Fibroblast of the aortic adventitia (primary cell): ENCODE measurements around the gene PQBP1. TPM values are rescaled to one million over a fixed set of nuclear protein-coding genes. Genes with fewer than 3 reads are reported as not detected.

Experiments
- DNase-seq: peaks from one replicate; pipeline ENCODE4 v3.0.0-alpha.2; 2010; ENCODE audit warnings: low read depth
- H3K4me3 ChIP-seq: 2 replicates; pipeline ENCODE4 v1.5.1; 2011; ENCODE audit warnings: low read depth, mild to moderate bottlenecking, control low read depth, low read length, moderate library complexity
- total RNA-seq: library from RNA; depleted of rRNA; stranded (reverse); fragments of >200 nt; gene quantifications from 2 replicates; pipeline ENCODE4 v1.2.3, GENCODE V29; 2012; ENCODE audit warnings: low replicate concordance
- TF ChIP-seq, protein P1 (sequence below): IDR thresholded peaks from 2 replicates; pipeline ENCODE4 v1.5.1; 2011; ENCODE audit warnings: mild to moderate bottlenecking, low read length, control low read depth, inconsistent platforms; ENCODE audit not compliant: insufficient read depth

Gene PQBP1
- total RNA-seq, 1 donor, result 35.4 TPM

- TF ChIP-seq, protein P1, sequence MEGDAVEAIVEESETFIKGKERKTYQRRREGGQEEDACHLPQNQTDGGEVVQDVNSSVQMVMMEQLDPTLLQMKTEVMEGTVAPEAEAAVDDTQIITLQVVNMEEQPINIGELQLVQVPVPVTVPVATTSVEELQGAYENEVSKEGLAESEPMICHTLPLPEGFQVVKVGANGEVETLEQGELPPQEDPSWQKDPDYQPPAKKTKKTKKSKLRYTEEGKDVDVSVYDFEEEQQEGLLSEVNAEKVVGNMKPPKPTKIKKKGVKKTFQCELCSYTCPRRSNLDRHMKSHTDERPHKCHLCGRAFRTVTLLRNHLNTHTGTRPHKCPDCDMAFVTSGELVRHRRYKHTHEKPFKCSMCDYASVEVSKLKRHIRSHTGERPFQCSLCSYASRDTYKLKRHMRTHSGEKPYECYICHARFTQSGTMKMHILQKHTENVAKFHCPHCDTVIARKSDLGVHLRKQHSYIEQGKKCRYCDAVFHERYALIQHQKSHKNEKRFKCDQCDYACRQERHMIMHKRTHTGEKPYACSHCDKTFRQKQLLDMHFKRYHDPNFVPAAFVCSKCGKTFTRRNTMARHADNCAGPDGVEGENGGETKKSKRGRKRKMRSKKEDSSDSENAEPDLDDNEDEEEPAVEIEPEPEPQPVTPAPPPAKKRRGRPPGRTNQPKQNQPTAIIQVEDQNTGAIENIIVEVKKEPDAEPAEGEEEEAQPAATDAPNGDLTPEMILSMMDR, result no peak
- no peak overlapping the region for H3K4me3 ChIP-seq
- DNase-seq, result no peak
Measured at GRCh38 chrX:48902776-48903175, 5.0 kb downstream of the PQBP1 start.

GRCh38 chrX:48903290-48903689 is 5.6 kb downstream of the PQBP1 start:
- DNase-seq, result no peak
- TF ChIP-seq, protein P1, result no peak
- H3K4me3 ChIP-seq, result no peak overlapping the region

DNA sequence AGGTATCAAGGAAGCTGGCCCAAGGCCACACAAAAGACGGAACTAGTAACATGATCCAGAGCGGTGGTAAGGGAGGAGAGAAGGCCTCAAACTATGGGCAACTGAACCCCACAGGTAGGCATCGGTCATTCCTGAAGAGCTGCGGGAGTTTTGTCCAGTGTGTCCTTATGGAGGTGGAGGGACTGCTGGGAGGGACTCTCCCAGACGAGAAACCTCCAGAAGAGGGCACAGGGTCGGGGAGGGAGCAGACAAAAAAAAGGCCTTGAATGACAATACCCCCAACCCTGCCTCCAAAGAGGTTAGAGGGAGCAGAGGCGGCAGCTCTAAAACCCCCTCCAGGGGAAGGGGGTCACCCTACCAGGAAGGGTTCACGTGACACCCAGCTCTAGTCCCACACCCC is 6.5 kb downstream of the PQBP1 start:
- TF ChIP-seq, protein P1, result no peak
- no peak for DNase-seq
- no peak overlapping the region for H3K4me3 ChIP-seq

DNA sequence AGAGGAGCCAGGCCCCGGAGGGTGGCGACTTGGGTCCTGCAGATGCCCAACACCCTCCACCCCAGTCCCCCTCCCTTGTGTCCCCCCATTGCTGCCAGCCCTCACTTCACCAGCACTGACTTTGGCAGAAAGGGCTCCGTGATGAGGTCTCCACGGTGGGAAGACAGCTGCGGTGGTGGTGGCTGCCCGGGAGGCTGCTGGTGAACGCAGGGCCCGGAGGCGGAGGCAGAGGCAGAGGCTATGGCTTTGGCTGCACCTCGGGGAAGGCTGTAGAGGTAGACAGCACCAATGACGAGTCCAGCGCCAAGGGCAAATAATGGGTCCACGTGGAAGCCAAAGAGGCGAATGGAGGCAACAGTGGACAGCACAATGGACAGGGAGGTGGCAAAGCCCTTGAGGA is 6.9 kb downstream of the PQBP1 start:
- no peak overlapping the region for H3K4me3 ChIP-seq
- TF ChIP-seq, protein P1, result no peak
- no peak for DNase-seq

DNA sequence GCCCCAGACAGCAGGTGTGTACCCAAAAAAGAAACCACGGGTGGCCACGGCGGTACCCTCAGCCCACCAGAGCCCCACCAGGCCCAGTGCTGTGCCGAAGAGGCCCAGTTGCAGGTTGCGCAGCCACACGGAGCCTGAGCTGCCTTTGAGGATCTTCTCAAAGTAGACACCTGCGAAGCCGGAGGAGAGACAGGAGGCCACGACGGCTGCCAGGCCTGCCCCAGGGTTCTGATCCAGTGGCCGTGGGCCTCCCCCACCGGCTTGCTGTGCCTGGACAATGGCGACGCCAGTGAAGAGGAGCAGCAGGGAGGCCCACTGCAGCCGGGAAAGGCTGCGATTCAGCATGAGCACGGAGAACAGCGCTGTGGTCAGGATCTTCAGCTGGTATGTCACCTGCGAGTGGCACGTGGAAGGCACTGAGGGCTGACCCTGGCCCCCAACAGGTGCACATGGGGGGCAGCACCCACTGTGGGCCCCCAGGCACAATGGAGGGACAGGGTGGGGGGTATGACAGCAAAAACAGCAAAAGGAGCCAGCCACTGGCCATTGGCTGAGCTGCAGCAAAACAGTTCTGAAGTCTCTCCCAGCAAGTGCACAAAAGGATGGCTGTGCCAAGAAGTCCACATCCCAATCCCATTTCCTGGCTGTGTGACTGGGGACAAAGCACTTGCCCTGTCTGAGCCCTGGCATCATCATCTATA is 7.5 kb downstream of the PQBP1 start:
- TF ChIP-seq, protein P1, result no peak
- DNase-seq, result no peak
- no peak overlapping the region for H3K4me3 ChIP-seq

- no peak for DNase-seq
- TF ChIP-seq, protein P1, result no peak
- H3K4me3 ChIP-seq, result no peak overlapping the region
Measured at GRCh38 chrX:48908600-48908999, 10.9 kb downstream of the PQBP1 start.
